Left ventricle myocardium superior (tissue), 1 donor: ENCODE results near the gene CD2BP2. TPM values are rescaled to one million over a fixed set of nuclear protein-coding genes. Genes with fewer than 3 reads are reported as not detected.

Source experiments
- total RNA-seq: library from RNA; stranded (reverse); fragmentation: NEBNext Ultra II Directional; extraction: Animal tissue kit (Norgen Biotek cat#: 25700); gene quantifications from one replicate; pipeline ENCODE4 v1.2.1, GENCODE V29; 2021
- donor health status: DM: no; HTN: yes; CAD: no; lungs with severe emphysema.

Gene CD2BP2
- total RNA-seq, 1 donor from 2014 or later, result 29.3 TPM

Other genes starting within 250 kb of the CD2BP2 start
- 2.0 TPM for gene GDPD3, start 241.8 kb downstream of the CD2BP2 start, total RNA-seq
- 44.7 TPM for gene MAPK3, start 232.1 kb downstream of the CD2BP2 start, total RNA-seq
- 10.3 TPM for gene CORO1A, start 171.7 kb downstream of the CD2BP2 start, total RNA-seq
- gene BOLA2B, start 161.6 kb downstream of the CD2BP2 start, total RNA-seq, result 49.5 TPM
- gene SLX1A, start 161.4 kb downstream of the CD2BP2 start, total RNA-seq, result 16.5 TPM
- 12.5 TPM for gene SULT1A3, start 156.1 kb downstream of the CD2BP2 start, total RNA-seq
- 3.5 TPM for gene NPIPB13, start 106.8 kb downstream of the CD2BP2 start, total RNA-seq
- gene TBC1D10B, start 15.2 kb upstream of the CD2BP2 start, total RNA-seq, result 26.4 TPM
- not detected for gene MYL11, start 19.5 kb upstream of the CD2BP2 start, total RNA-seq
- 2.5 TPM for gene SEPTIN1, start 27.3 kb upstream of the CD2BP2 start, total RNA-seq
- 5.2 TPM for gene ZNF48, start 40.1 kb upstream of the CD2BP2 start, total RNA-seq
- gene ZNF771, start 52.3 kb upstream of the CD2BP2 start, total RNA-seq, result 6.1 TPM
- 37.5 TPM for gene DCTPP1, start 74.7 kb upstream of the CD2BP2 start, total RNA-seq
- gene SEPHS2, start 90.6 kb upstream of the CD2BP2 start, total RNA-seq, result 30.6 TPM
- 3.3 TPM for gene ITGAL, start 117.4 kb upstream of the CD2BP2 start, total RNA-seq
- 75.4 TPM for gene ZNF768, start 171.3 kb upstream of the CD2BP2 start, total RNA-seq
- 9.0 TPM for gene ZNF747, start 179.6 kb upstream of the CD2BP2 start, total RNA-seq
- gene ZNF764, start 203.1 kb upstream of the CD2BP2 start, total RNA-seq, result 9.1 TPM
- gene ZNF688, start 216.4 kb upstream of the CD2BP2 start, total RNA-seq, result 10.0 TPM
- 7.3 TPM for gene ZNF785, start 230.4 kb upstream of the CD2BP2 start, total RNA-seq